Osteocyte (in vitro differentiated cells): ENCODE measurements around the gene ZEB1. TPM values are rescaled to one million over a fixed set of nuclear protein-coding genes. Genes with fewer than 3 reads are reported as not detected.
"Not testable (repeated sequence)": the region's sequence is repeated elsewhere in the genome, so short reads cannot be mapped to it uniquely, and the experiment has no call there.

Source experiments
- DNase-seq: peaks from one replicate; pipeline ENCODE4 v3.0.0; 2021; ENCODE audit warnings: mixed read lengths; ENCODE audit not compliant: unreplicated experiment; ENCODE audit errors: extremely low spot score
- H3K27ac Mint-ChIP-seq: one replicate; pipeline ENCODE4 v1.8.0; 2021; ENCODE audit warnings: mild to moderate bottlenecking, mixed read lengths; ENCODE audit not compliant: unreplicated experiment
- H3K27me3 Mint-ChIP-seq: one replicate; pipeline ENCODE4 v1.8.0; 2021; ENCODE audit warnings: mixed read lengths; ENCODE audit not compliant: unreplicated experiment
- H3K36me3 Mint-ChIP-seq: one replicate; pipeline ENCODE4 v1.8.0; 2021; ENCODE audit warnings: mixed read lengths; ENCODE audit not compliant: unreplicated experiment
- H3K4me1 Mint-ChIP-seq: one replicate; pipeline ENCODE4 v1.8.0; 2021; ENCODE audit warnings: mixed read lengths; ENCODE audit not compliant: unreplicated experiment
- H3K4me3 Mint-ChIP-seq: one replicate; pipeline ENCODE4 v1.8.0; 2021; ENCODE audit warnings: mild to moderate bottlenecking, moderate library complexity, mixed read lengths; ENCODE audit not compliant: unreplicated experiment
- H3K9me3 Mint-ChIP-seq: one replicate; pipeline ENCODE4 v1.8.0; 2021; ENCODE audit warnings: mixed read lengths; ENCODE audit not compliant: unreplicated experiment
- CTCF ChIP-seq: fragments of 200-600 bp; sonication (generic); IDR thresholded peaks from 2 replicates; pipeline ENCODE4 v1.5.0; 2021; ENCODE audit warnings: antibody characterized with exemption, mild to moderate bottlenecking, moderate library complexity
- total RNA-seq: library from RNA; stranded (reverse); gene quantifications from 2 replicates; pipeline ENCODE4 v1.2.1, GENCODE V29; 2021

The ZEB1 gene
- total RNA-seq, 1 donor from 2014 or later, result 54.4 TPM

- no peak for TF ChIP-seq CTCF
- DNase-seq, result no peak
- peaks cover 15% of the 10 kb centered on the region for H3K36me3 Mint-ChIP-seq
- H3K9me3 Mint-ChIP-seq, result no peaks in the 10 kb centered on the region
- H3K4me3 Mint-ChIP-seq, result no peak overlapping the region
- H3K27me3 Mint-ChIP-seq, result no peaks in the 10 kb centered on the region
- H3K4me1 Mint-ChIP-seq, result peaks cover 31% of the 10 kb centered on the region
- H3K27ac Mint-ChIP-seq, result no peak overlapping the region
These were observed 43.1 kb downstream of the ZEB1 start for GRCh38 chr10:31362023-31362641.

DNA sequence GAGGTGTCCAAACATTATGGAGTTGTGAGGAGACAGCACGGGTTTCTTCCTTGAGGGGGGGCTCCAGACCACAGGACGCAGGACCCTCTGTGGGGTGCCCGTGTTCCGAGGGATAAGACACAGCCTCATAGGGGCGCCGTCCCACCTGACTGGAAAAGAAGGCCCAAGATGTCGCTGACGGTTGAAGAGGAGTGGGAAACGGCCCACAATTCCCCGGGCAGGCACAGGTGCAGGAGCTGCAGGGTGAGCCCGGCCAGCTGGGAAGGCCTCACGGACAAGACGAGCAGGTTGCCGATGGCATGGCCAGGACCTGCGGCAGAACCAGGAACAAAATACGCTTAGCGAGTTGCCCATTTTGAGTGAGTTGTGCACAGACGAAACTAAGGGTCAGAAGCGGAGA, 44.7 kb downstream of the ZEB1 start:
- not testable (repeated sequence) for H3K9me3 Mint-ChIP-seq, DNase-seq, H3K27ac Mint-ChIP-seq, H3K27me3 Mint-ChIP-seq, H3K4me3 Mint-ChIP-seq
- peaks cover 15% of the 10 kb centered on the region for H3K36me3 Mint-ChIP-seq
- H3K4me1 Mint-ChIP-seq, result peaks cover 23% of the 10 kb centered on the region

- H3K36me3 Mint-ChIP-seq, result peaks cover 15% of the 10 kb centered on the region
- not testable (repeated sequence) for DNase-seq, H3K4me3 Mint-ChIP-seq, H3K27me3 Mint-ChIP-seq, H3K9me3 Mint-ChIP-seq, H3K27ac Mint-ChIP-seq
- peaks cover 18% of the 10 kb centered on the region for H3K4me1 Mint-ChIP-seq
These were observed 45.2 kb downstream of the ZEB1 start for GRCh38 chr10:31364238-31364637.

- Mint-ChIP-seq H3K27me3 (no peaks in the 10 kb centered on the region), H3K4me1 (peaks cover 1% of the 10 kb centered on the region), H3K36me3 (peaks cover 15% of the 10 kb centered on the region), H3K27ac (no peak overlapping the region), H3K9me3 (no peaks in the 10 kb centered on the region), H3K4me3 (no peak overlapping the region)
- TF ChIP-seq CTCF, result no peak
- no peak for DNase-seq
These were observed 47.7 kb downstream of the ZEB1 start for GRCh38 chr10:31366703-31367102.

GRCh38 chr10:31368724-31369123, 49.7 kb downstream of the ZEB1 start:
- H3K27ac Mint-ChIP-seq, result no peak overlapping the region
- peaks cover 7% of the 10 kb centered on the region for H3K36me3 Mint-ChIP-seq
- DNase-seq, result no peak
- no peak overlapping the region for H3K4me3 Mint-ChIP-seq
- no peaks in the 10 kb centered on the region for H3K27me3 Mint-ChIP-seq
- H3K4me1 Mint-ChIP-seq, result peaks cover under 1% of the 10 kb centered on the region
- no peak for TF ChIP-seq CTCF
- no peaks in the 10 kb centered on the region for H3K9me3 Mint-ChIP-seq

GRCh38 chr10:31372439-31372838, 53.4 kb downstream of the ZEB1 start:
- Mint-ChIP-seq H3K4me3 (no peak overlapping the region), H3K36me3 (peaks cover 6% of the 10 kb centered on the region), H3K4me1 (peaks cover 9% of the 10 kb centered on the region), H3K27me3 (no peaks in the 10 kb centered on the region), H3K27ac (no peak overlapping the region), H3K9me3 (no peaks in the 10 kb centered on the region)
- DNase-seq, result no peak
- TF ChIP-seq CTCF, result no peak
